SK-N-SH (cell line): ENCODE measurements around the gene MAPK13. TPM values are rescaled to one million over a fixed set of nuclear protein-coding genes. Genes with fewer than 3 reads are reported as not detected.
"Not testable (repeated sequence)": the region's sequence is repeated elsewhere in the genome, so short reads cannot be mapped to it uniquely, and the experiment has no call there.

Source experiments
- CTCF ChIA-PET: fragments of 300-600, 350-600 bp; formaldehyde crosslinking; extraction: SDS; loops from one replicate; lab custom pipeline; 2021; lab: Yijun Ruan, JAX
- POLR2A ChIA-PET: fragments of 350-600 bp; sonication (Branson Sonifier 250); formaldehyde crosslinking; extraction: SDS; loops from one replicate; lab custom pipeline; 2020; ENCODE audit warnings: antibody characterized with exemption, inconsistent platforms; lab: Yijun Ruan, JAX
- DNase-seq: peaks from one replicate; pipeline ENCODE4 v3.0.0; 2012
- H2AFZ ChIP-seq: fragments of 200-600 bp; sonication (generic); 2 replicates; pipeline ENCODE4 v1.8.1; 2016; ENCODE audit warnings: antibody characterized with exemption, mild to moderate bottlenecking, low read depth
- H3F3A ChIP-seq: fragments of 200-600 bp; sonication (generic); replicated peaks from 2 replicates; pipeline ENCODE3; 2016; ENCODE audit warnings: antibody characterized with exemption, mild to moderate bottlenecking; ENCODE audit not compliant: insufficient read depth
- H3K27ac ChIP-seq, 2 experiments: fragments of 200-500 bp in 1 of 2; fragments of 200-600 bp in 1 of 2; sonication (Bioruptor generic) in 1 of 2; sonication (generic), shearing (Covaris generic) in 1 of 2; 2 replicates each; pipeline versions ENCODE4 v1.5.1 to v1.6.1; 2014 to 2016; ENCODE audit warnings: low read depth in 2 of 2, inconsistent platforms in 1 of 2, low read length in 1 of 2, mild to moderate bottlenecking in 1 of 2, mixed read lengths in 1 of 2
- H3K27me3 ChIP-seq: fragments of 200-600 bp; sonication (generic), shearing (Covaris generic); 2 replicates; pipeline ENCODE4 v1.6.1; 2016; ENCODE audit warnings: mixed run types; ENCODE audit not compliant: insufficient read depth
- H3K36me3 ChIP-seq, 2 experiments: fragments of 200-500 bp in 1 of 2; fragments of 200-600 bp in 1 of 2; sonication (Bioruptor generic) in 1 of 2; sonication (generic) in 1 of 2; replicated peaks in 1 of 2; 2 replicates each; pipeline versions ENCODE3 to v1.5.1; 2014 to 2016; ENCODE audit warnings: low read length in 1 of 2, mild to moderate bottlenecking in 1 of 2; ENCODE audit not compliant: insufficient read depth in 2 of 2, control insufficient read depth in 1 of 2
- H3K4me1 ChIP-seq, 2 experiments: fragments of 200-500 bp in 1 of 2; fragments of 200-600 bp in 1 of 2; sonication (Bioruptor generic) in 1 of 2; sonication (generic), shearing (Covaris generic) in 1 of 2; 2 replicates each; pipeline versions ENCODE4 v1.5.1 to v1.6.1; 2014 to 2016; ENCODE audit warnings: low read depth in 1 of 2, low read length in 1 of 2, mixed run types in 1 of 2; ENCODE audit not compliant: insufficient read depth in 2 of 2, control insufficient read depth in 1 of 2
- H3K4me2 ChIP-seq: fragments of 200-600 bp; sonication (generic), shearing (Covaris generic); 2 replicates; pipeline ENCODE4 v1.6.1; 2017; ENCODE audit warnings: mixed run types
- H3K4me3 ChIP-seq, 2 experiments: fragments of 200-500 bp in 1 of 2; fragments of 200-600 bp in 1 of 2; sonication (Bioruptor generic) in 1 of 2; sonication (generic), shearing (Covaris generic) in 1 of 2; 2 replicates each; pipeline versions ENCODE4 v1.5.1 to v1.8.1; 2014 to 2016; ENCODE audit warnings: low read depth in 2 of 2, inconsistent platforms in 1 of 2, low read length in 1 of 2, mild to moderate bottlenecking in 1 of 2, mixed read lengths in 1 of 2, moderate library complexity in 1 of 2
- H3K79me2 ChIP-seq: fragments of 200-600 bp; sonication (generic); 2 replicates; pipeline ENCODE4 v1.8.1; 2017; ENCODE audit warnings: mild to moderate bottlenecking; ENCODE audit not compliant: insufficient read depth
- H3K9ac ChIP-seq: fragments of 200-600 bp; sonication (generic); 2 replicates; pipeline ENCODE4 v1.6.1; 2017; ENCODE audit warnings: mixed run types
- H3K9me2 ChIP-seq: fragments of 200-600 bp; sonication (generic); 2 replicates; pipeline ENCODE4 v1.6.1; 2017; ENCODE audit warnings: mixed run types
- H3K9me3 ChIP-seq: fragments of 200-600 bp; sonication (generic); 2 replicates; pipeline ENCODE4 v1.6.1; 2017; ENCODE audit warnings: mixed run types, mild to moderate bottlenecking, moderate library complexity
- H4K20me1 ChIP-seq: fragments of 200-600 bp; sonication (generic); 2 replicates; pipeline ENCODE4 v1.6.1; 2017; ENCODE audit warnings: mild to moderate bottlenecking, mixed run types; ENCODE audit not compliant: insufficient read depth
- EP300 ChIP-seq, 2 experiments: IDR thresholded peaks; 2 replicates each; pipeline versions ENCODE4 v1.4.0 to v1.6.1; 2012; ENCODE audit warnings: borderline replicate concordance in 1 of 2, low read depth in 1 of 2, low read length in 1 of 2
- FOSL2 ChIP-seq: IDR thresholded peaks from 2 replicates; pipeline ENCODE4 v1.4.0; 2012; ENCODE audit warnings: low read depth, mild to moderate bottlenecking, moderate library complexity, borderline replicate concordance
- GABPA ChIP-seq: IDR thresholded peaks from 2 replicates; pipeline ENCODE4 v1.4.0; 2012; ENCODE audit warnings: low read depth, mild to moderate bottlenecking
- MXI1 ChIP-seq: IDR thresholded peaks from 2 replicates; pipeline ENCODE4 v1.6.1; 2012; ENCODE audit warnings: mild to moderate bottlenecking, low read depth, low read length, improper control_type of control experiment
- PBX3 ChIP-seq: IDR thresholded peaks from 2 replicates; pipeline ENCODE4; 2012
- RAD21 ChIP-seq: IDR thresholded peaks from 2 replicates; pipeline ENCODE4 v1.6.1; 2012; ENCODE audit warnings: mild to moderate bottlenecking, low read length
- SMC3 ChIP-seq: IDR thresholded peaks from 2 replicates; pipeline ENCODE4 v1.6.1; 2012; ENCODE audit warnings: low read depth, low read length, improper control_type of control experiment
- TCF12 ChIP-seq: IDR thresholded peaks from 2 replicates; pipeline ENCODE4 v1.4.0; 2012
- USF2 ChIP-seq: fragments of 150-350 bp; IDR thresholded peaks from 2 replicates; pipeline ENCODE4 v1.6.1; 2017; ENCODE audit warnings: antibody characterized with exemption, low read length, low read depth, borderline replicate concordance
- WGBS: methylation state at CpG from one replicate; pipeline ENCODE4 v1.1.6; 2017; ENCODE audit warnings: low lambda C conversion rate; 5-methylcytosine and 5-hydroxymethylcytosine counted together
- polyA plus RNA-seq, 3 experiments: library from polyadenylated mRNA; depleted of rRNA; stranded (reverse); fragments of >200 nt; gene quantifications; 2 replicates each; pipeline ENCODE4 v1.2.3, GENCODE V29; 2012
- TF ChIP-seq, protein P1 (sequence below): IDR thresholded peaks from 2 replicates; pipeline ENCODE4 v1.6.1; 2012; ENCODE audit warnings: mild to moderate bottlenecking, low read depth, low read length, moderate library complexity
- TF ChIP-seq, protein P2 (sequence below): fragments of 150-350 bp; IDR thresholded peaks from 2 replicates; pipeline ENCODE4 v1.6.1; 2016; ENCODE audit warnings: mild to moderate bottlenecking, low read depth, low read length
- TF ChIP-seq, protein P3 (sequence below): IDR thresholded peaks from 2 replicates; pipeline ENCODE4 v1.4.0; 2012; ENCODE audit warnings: low read depth, borderline replicate concordance

MAPK13 gene
- polyA plus RNA-seq, 1 of the 3 experiments (the other 2 are of a cell fraction), result 2.3 TPM

DNA sequence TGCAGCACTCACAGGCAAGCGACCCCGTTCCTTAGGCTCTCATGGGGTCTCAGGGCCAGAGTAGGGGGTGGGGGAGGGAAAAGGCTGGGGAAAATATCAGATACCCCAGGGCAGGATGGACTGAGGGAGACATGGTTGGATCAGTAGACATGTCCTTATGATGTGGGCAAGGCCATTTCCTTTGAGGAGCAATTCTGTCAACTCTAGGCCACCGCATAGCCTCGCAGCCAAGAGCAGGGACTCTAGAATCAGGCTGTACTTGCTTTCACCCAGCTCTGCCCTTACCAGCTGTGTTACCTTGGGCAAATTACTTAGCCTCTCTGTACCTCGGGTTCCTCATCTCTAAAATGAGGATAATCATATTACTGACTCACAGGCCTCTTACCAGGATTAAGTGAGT lies 2.2 kb upstream of the MAPK13 start:
- H3K79me2 ChIP-seq, result no peaks in the 10 kb centered on the region
- ChIA-PET CTCF (no interaction called here), POLR2A (interaction anchor here (0.7 kb wide), 1 partner anchor 23 kb away, joined by 3 read pairs; no protein-coding TSS in a partner anchor)
- DNase-seq, result no peak
- H4K20me1 ChIP-seq, result no peaks in the 10 kb centered on the region
- no peak overlapping the region for H3K9ac ChIP-seq
- 67% methylated on average over 3 of the region's 5 CpGs for WGBS
- peaks cover 17 to 37% of the 10 kb centered on the region in 2 experiments for H3K4me1 ChIP-seq
- TF ChIP-seq FOSL2 (no peak), PBX3 (no peak), RAD21 (no peak), GABPA (no peak), MXI1 (no peak), EP300 (IDR thresholded peaks at IDR 0.05; ENCODE audit: borderline replicate concordance in 1 of 2, low read depth in 1 of 2, low read length in 1 of 2) (no peak)
- TF ChIP-seq, protein P1, sequence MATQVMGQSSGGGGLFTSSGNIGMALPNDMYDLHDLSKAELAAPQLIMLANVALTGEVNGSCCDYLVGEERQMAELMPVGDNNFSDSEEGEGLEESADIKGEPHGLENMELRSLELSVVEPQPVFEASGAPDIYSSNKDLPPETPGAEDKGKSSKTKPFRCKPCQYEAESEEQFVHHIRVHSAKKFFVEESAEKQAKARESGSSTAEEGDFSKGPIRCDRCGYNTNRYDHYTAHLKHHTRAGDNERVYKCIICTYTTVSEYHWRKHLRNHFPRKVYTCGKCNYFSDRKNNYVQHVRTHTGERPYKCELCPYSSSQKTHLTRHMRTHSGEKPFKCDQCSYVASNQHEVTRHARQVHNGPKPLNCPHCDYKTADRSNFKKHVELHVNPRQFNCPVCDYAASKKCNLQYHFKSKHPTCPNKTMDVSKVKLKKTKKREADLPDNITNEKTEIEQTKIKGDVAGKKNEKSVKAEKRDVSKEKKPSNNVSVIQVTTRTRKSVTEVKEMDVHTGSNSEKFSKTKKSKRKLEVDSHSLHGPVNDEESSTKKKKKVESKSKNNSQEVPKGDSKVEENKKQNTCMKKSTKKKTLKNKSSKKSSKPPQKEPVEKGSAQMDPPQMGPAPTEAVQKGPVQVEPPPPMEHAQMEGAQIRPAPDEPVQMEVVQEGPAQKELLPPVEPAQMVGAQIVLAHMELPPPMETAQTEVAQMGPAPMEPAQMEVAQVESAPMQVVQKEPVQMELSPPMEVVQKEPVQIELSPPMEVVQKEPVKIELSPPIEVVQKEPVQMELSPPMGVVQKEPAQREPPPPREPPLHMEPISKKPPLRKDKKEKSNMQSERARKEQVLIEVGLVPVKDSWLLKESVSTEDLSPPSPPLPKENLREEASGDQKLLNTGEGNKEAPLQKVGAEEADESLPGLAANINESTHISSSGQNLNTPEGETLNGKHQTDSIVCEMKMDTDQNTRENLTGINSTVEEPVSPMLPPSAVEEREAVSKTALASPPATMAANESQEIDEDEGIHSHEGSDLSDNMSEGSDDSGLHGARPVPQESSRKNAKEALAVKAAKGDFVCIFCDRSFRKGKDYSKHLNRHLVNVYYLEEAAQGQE, result no peak
- TF ChIP-seq, protein P2, sequence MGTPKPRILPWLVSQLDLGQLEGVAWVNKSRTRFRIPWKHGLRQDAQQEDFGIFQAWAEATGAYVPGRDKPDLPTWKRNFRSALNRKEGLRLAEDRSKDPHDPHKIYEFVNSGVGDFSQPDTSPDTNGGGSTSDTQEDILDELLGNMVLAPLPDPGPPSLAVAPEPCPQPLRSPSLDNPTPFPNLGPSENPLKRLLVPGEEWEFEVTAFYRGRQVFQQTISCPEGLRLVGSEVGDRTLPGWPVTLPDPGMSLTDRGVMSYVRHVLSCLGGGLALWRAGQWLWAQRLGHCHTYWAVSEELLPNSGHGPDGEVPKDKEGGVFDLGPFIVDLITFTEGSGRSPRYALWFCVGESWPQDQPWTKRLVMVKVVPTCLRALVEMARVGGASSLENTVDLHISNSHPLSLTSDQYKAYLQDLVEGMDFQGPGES, result no peak
- H3K27me3 ChIP-seq, result no peaks in the 10 kb centered on the region
- no peaks in the 10 kb centered on the region for H3K9me3 ChIP-seq
- H3K4me2 ChIP-seq, result peak overlapping the region; percentile 32; the same call in 1 of the 2 replicates
- H3K4me3 ChIP-seq, result no peak overlapping the region
- peaks cover 4% of the 10 kb centered on the region for H3F3A ChIP-seq
- H3K9me2 ChIP-seq, result no peaks in the 10 kb centered on the region
- no peak overlapping the region for H2AFZ ChIP-seq
- H3K36me3 ChIP-seq, result no peaks in the 10 kb centered on the region
- H3K27ac ChIP-seq, result peak overlapping the region in 1 of 2 experiments; percentile 45; a peak in 2 of 4 replicates

GRCh38 chr6:36128793-36129192 lies 1.5 kb upstream of the MAPK13 start:
- Histone ChIP-seq H4K20me1 (no peaks in the 10 kb centered on the region), H3K79me2 (no peaks in the 10 kb centered on the region), H3F3A (no peaks in the 10 kb centered on the region)
- DNase-seq, result no peak
- WGBS, result 100% methylated on average over 2 of the region's 3 CpGs
- TF ChIP-seq SMC3, result no peak
- TF ChIP-seq USF2, result no peak
- no peak for TF ChIP-seq TCF12
- TF ChIP-seq, protein P3, sequence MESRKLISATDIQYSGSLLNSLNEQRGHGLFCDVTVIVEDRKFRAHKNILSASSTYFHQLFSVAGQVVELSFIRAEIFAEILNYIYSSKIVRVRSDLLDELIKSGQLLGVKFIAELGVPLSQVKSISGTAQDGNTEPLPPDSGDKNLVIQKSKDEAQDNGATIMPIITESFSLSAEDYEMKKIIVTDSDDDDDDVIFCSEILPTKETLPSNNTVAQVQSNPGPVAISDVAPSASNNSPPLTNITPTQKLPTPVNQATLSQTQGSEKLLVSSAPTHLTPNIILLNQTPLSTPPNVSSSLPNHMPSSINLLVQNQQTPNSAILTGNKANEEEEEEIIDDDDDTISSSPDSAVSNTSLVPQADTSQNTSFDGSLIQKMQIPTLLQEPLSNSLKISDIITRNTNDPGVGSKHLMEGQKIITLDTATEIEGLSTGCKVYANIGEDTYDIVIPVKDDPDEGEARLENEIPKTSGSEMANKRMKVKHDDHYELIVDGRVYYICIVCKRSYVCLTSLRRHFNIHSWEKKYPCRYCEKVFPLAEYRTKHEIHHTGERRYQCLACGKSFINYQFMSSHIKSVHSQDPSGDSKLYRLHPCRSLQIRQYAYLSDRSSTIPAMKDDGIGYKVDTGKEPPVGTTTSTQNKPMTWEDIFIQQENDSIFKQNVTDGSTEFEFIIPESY, result no peak
- TF ChIP-seq, all 33 proteins: peak for 0
- ChIA-PET POLR2A (no interaction called here), CTCF (interaction anchor here (1.9 kb wide), 1 partner anchor 34 kb away, joined by 7 read pairs; no protein-coding TSS in a partner anchor)
- Histone ChIP-seq H3K4me2 (no peak overlapping the region), H3K9me2 (no peaks in the 10 kb centered on the region), H3K36me3 (no peaks in the 10 kb centered on the region), H3K9me3 (no peaks in the 10 kb centered on the region), H3K9ac (no peak overlapping the region), H3K27me3 (no peaks in the 10 kb centered on the region), H2AFZ (no peak overlapping the region), H3K4me3 (no peak overlapping the region), H3K27ac (no peak overlapping the region; a peak in 1 of 4 replicates), H3K4me1 (peaks cover 17 to 42% of the 10 kb centered on the region in 2 experiments)

DNA sequence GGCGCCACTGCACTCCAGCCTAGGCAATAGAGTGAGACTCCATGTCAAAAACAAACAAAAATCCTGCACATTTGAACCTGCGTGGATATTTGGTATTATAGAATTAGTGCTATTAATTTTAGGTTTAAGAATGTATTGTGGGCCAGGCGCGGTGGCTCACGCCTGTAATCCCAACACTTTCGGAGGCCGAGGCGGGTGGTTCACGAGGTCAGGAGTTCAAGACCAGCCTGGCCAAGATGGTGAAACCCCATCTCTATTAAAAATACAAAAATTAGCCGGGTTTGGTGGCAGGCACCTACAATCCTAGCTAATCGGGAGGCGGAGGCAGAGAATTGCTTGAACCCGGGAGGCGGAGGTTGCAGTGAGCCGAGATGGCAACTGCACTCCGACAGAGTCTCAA lies 979 bp upstream of the MAPK13 start:
- DNase-seq, H3K79me2 ChIP-seq, H3F3A ChIP-seq, H3K36me3 ChIP-seq, H3K27me3 ChIP-seq, H3K4me2 ChIP-seq, H4K20me1 ChIP-seq, H3K9me2 ChIP-seq, H3K4me3 ChIP-seq, H3K9me3 ChIP-seq, H2AFZ ChIP-seq, POLR2A ChIA-PET, H3K9ac ChIP-seq, H3K27ac ChIP-seq: not testable (repeated sequence)
- WGBS, result 95% methylated on average over 16 of the region's 16 CpGs
- CTCF ChIA-PET, result interaction anchor here (1.9 kb wide), 1 partner anchor 34 kb away, joined by 7 read pairs; no protein-coding TSS in a partner anchor
- H3K4me1 ChIP-seq, result peaks cover 17 to 42% of the 10 kb centered on the region in 2 experiments
